Activated CD4-positive, alpha-beta T cell treated with anti-CD3 and anti-CD28 coated beads, Interleukin-2, amount 10 ng/mL, durations not matched to agents 7 days and 5 days (primary cell): Measurements from ENCODE around the gene CELSR2. TPM values are rescaled to one million over a fixed set of nuclear protein-coding genes. Genes with fewer than 3 reads are reported as not detected.

Experiments used
- CTCF ChIA-PET: fragments of 350-600 bp; sonication (Branson Sonifier 250); formaldehyde crosslinking; loops from one replicate; lab custom pipeline; 2021; ENCODE audit warnings: antibody characterized with exemption; lab: Charles Lee
- POLR2A ChIA-PET: fragments of 350-600 bp; sonication (Branson Sonifier 250); formaldehyde crosslinking; loops from one replicate; lab custom pipeline; 2021; ENCODE audit warnings: antibody characterized with exemption; lab: Charles Lee
- DNase-seq: peaks from one replicate; pipeline ENCODE4 v3.0.0-alpha.2; 2020
- H3K27ac Mint-ChIP-seq: one replicate; pipeline ENCODE4 v1.8.0; 2021; ENCODE audit warnings: mild to moderate bottlenecking, moderate library complexity, mixed read lengths
- H3K27me3 Mint-ChIP-seq: one replicate; pipeline ENCODE4 v1.8.0; 2021; ENCODE audit warnings: mixed read lengths
- H3K36me3 Mint-ChIP-seq: one replicate; pipeline ENCODE4 v1.8.0; 2021; ENCODE audit warnings: low read depth, mixed read lengths
- H3K4me1 Mint-ChIP-seq: one replicate; pipeline ENCODE4 v1.8.0; 2021; ENCODE audit warnings: mixed read lengths
- H3K4me3 Mint-ChIP-seq: one replicate; pipeline ENCODE4 v1.8.0; 2021; ENCODE audit warnings: mild to moderate bottlenecking, moderate library complexity, mixed read lengths
- H3K9me3 Mint-ChIP-seq: one replicate; pipeline ENCODE4 v1.8.0; 2021; ENCODE audit warnings: mixed read lengths
- total RNA-seq, 2 experiments: library from RNA; stranded (reverse); gene quantifications; one replicate each; pipeline ENCODE4 v1.2.3, GENCODE V29; 2021

Gene CELSR2
- total RNA-seq, 2 experiments from 2014 or later = 5.2 to 5.3 TPM

DNA sequence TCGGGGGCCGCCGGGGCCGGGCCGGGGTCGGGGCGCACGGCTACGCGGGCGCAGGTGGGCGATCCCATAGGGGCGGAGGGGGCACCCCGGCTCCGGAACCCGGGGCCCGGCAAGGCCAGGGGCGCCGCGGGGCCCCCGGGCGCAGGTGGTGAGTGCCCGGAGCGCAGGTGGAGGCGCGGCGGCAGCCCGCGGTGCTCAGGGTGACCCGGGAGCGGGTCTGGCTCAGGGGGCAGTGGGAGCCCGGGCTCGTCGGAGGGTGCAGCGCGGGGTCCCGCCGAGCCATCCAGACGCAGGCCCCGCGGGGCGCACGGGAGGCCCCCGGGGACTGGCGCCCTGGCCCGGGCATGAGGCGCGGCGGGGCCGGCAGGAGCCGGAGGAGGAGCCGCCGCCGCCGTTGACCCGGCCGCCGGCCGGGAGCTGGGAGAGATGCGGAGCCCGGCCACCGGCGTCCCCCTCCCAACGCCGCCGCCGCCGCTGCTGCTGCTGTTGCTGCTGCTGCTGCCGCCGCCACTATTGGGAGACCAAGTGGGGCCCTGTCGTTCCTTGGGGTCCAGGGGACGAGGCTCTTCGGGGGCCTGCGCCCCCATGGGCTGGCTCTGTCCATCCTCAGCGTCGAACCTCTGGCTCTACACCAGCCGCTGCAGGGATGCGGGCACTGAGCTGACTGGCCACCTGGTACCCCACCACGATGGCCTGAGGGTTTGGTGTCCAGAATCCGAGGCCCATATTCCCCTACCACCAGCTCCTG lies 489 bp downstream of the CELSR2 start:
- no peaks in the 10 kb centered on the region for H3K9me3 Mint-ChIP-seq
- H3K27me3 Mint-ChIP-seq = peaks cover 7% of the 10 kb centered on the region
- H3K36me3 Mint-ChIP-seq = no peaks in the 10 kb centered on the region
- DNase-seq = no peak
- peak overlapping the region; percentile 62 for H3K4me3 Mint-ChIP-seq
- CTCF ChIA-PET = interaction anchor here (1.0 to 1.7 kb wide), 6 partner anchors 11 to 282 kb away, joined by 3 to 4 read pairs (median 4); partner anchors contain the start of genes PSRC1 and SORT1
- POLR2A ChIA-PET = no interaction called here
- H3K27ac Mint-ChIP-seq = no peak overlapping the region
- H3K4me1 Mint-ChIP-seq = peaks cover 4% of the 10 kb centered on the region

DNA sequence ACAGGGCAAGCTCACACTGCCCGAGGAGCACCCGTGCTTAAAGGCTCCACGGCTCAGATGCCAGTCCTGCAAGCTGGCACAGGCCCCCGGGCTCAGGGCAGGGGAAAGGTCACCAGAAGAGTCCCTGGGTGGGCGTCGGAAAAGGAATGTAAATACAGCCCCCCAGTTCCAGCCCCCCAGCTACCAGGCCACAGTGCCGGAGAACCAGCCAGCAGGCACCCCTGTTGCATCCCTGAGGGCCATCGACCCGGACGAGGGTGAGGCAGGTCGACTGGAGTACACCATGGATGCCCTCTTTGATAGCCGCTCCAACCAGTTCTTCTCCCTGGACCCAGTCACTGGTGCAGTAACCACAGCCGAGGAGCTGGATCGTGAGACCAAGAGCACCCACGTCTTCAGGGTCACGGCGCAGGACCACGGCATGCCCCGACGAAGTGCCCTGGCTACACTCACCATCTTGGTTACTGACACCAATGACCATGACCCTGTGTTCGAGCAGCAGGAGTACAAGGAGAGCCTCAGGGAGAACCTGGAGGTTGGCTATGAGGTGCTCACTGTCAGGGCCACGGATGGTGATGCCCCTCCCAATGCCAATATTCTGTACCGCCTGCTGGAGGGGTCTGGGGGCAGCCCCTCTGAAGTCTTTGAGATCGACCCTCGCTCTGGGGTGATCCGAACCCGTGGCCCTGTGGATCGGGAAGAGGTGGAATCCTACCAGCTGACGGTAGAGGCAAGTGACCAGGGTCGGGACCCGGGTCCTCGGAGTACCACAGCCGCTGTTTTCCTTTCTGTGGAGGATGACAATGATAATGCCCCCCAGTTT lies 1.3 kb downstream of the CELSR2 start:
- no peaks in the 10 kb centered on the region for H3K9me3 Mint-ChIP-seq
- ChIA-PET CTCF (interaction anchor here (0.6 to 2.2 kb wide), 7 partner anchors 11 to 252 kb away, joined by 3 to 10 read pairs (median 4); partner anchors contain the start of genes PSRC1 and SORT1), POLR2A (no interaction called here)
- no peak overlapping the region for H3K27ac Mint-ChIP-seq
- peaks cover 6% of the 10 kb centered on the region for H3K27me3 Mint-ChIP-seq
- H3K36me3 Mint-ChIP-seq = no peaks in the 10 kb centered on the region
- DNase-seq = no peak
- peaks cover 4% of the 10 kb centered on the region for H3K4me1 Mint-ChIP-seq
- peak overlapping the region; percentile 62 for H3K4me3 Mint-ChIP-seq

DNA sequence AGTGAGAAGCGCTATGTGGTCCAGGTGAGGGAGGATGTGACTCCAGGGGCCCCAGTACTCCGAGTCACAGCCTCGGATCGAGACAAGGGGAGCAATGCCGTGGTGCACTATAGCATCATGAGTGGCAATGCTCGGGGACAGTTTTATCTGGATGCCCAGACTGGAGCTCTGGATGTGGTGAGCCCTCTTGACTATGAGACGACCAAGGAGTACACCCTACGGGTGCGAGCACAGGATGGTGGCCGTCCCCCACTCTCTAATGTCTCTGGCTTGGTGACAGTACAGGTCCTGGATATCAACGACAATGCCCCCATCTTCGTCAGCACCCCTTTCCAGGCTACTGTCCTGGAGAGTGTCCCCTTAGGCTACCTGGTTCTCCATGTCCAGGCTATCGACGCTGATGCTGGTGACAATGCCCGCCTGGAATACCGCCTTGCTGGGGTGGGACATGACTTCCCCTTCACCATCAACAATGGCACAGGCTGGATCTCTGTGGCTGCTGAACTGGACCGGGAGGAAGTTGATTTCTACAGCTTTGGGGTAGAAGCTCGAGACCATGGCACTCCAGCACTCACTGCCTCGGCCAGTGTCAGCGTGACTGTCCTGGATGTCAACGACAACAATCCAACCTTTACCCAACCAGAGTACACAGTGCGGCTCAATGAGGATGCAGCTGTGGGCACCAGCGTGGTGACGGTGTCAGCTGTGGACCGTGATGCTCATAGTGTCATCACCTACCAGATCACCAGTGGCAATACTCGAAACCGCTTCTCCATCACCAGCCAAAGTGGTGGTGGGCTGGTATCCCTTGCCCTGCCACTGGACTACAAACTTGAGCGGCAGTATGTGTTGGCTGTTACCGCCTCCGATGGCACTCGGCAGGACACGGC lies 2.2 kb downstream of the CELSR2 start:
- Mint-ChIP-seq H3K27ac (no peak overlapping the region), H3K27me3 (peaks cover 4% of the 10 kb centered on the region), H3K9me3 (no peaks in the 10 kb centered on the region), H3K36me3 (no peaks in the 10 kb centered on the region), H3K4me1 (peaks cover 4% of the 10 kb centered on the region), H3K4me3 (no peak overlapping the region)
- ChIA-PET CTCF (interaction anchor here (0.6 to 4.0 kb wide), 4 partner anchors 12 to 281 kb away, joined by 4 to 14 read pairs (median 7); no protein-coding TSS in a partner anchor), POLR2A (no interaction called here)
- DNase-seq = no peak

DNA sequence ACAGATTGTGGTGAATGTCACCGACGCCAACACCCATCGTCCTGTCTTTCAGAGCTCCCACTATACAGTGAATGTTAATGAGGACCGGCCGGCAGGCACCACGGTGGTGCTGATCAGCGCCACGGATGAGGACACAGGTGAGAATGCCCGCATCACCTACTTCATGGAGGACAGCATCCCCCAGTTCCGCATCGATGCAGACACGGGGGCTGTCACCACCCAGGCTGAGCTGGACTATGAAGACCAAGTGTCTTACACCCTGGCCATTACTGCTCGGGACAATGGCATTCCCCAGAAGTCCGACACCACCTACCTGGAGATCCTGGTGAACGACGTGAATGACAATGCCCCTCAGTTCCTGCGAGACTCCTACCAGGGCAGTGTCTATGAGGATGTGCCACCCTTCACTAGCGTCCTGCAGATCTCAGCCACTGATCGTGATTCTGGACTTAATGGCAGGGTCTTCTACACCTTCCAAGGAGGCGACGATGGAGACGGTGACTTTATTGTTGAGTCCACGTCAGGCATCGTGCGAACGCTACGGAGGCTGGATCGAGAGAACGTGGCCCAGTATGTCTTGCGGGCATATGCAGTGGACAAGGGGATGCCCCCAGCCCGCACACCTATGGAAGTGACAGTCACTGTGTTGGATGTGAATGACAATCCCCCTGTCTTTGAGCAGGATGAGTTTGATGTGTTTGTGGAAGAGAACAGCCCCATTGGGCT lies 3.0 kb downstream of the CELSR2 start:
- Mint-ChIP-seq H3K4me1 (peaks cover 5% of the 10 kb centered on the region), H3K27me3 (peaks cover 2% of the 10 kb centered on the region), H3K36me3 (no peaks in the 10 kb centered on the region), H3K4me3 (no peak overlapping the region), H3K9me3 (no peaks in the 10 kb centered on the region), H3K27ac (no peak overlapping the region)
- ChIA-PET CTCF (interaction anchor here (1.8 to 4.0 kb wide), 3 partner anchors 12 to 280 kb away, joined by 7 to 14 read pairs (median 10); no protein-coding TSS in a partner anchor), POLR2A (no interaction called here)
- DNase-seq = no peak

DNA sequence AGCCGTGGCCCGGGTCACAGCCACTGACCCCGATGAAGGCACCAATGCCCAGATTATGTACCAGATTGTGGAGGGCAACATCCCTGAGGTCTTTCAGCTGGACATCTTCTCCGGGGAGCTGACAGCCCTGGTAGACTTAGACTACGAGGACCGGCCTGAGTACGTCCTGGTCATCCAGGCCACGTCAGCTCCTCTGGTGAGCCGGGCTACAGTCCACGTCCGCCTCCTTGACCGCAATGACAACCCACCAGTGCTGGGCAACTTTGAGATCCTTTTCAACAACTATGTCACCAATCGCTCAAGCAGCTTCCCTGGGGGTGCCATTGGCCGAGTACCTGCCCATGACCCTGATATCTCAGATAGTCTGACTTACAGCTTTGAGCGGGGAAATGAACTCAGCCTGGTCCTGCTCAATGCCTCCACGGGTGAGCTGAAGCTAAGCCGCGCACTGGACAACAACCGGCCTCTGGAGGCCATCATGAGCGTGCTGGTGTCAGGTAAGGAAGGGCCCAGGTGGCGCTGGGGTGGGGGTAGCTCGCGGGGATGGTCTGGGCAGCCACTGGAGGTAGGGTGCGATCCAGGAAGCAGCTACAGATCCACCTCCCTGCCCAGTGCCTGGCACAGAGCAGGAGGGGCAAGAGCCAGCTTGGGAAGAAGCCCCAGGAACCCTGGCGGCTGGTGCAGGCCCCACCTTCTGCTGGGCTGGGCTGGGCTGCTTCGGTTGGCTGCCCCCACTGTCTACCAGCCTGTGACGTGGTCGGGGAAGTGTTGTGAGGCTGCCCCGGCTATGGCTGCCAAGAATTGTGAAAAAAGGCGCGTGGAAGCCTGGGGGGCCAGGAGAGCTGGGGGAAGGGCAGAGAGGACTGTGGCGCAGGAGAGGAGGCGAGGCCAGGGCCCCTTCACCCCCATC lies 3.8 kb downstream of the CELSR2 start:
- ChIA-PET POLR2A (no interaction called here), CTCF (interaction anchor here (0.9 to 4.0 kb wide), 7 partner anchors 11 to 293 kb away, joined by 3 to 14 read pairs (median 4); no protein-coding TSS in a partner anchor)
- H3K36me3 Mint-ChIP-seq = no peaks in the 10 kb centered on the region
- H3K27me3 Mint-ChIP-seq = peaks cover 2% of the 10 kb centered on the region
- no peak for DNase-seq
- H3K4me1 Mint-ChIP-seq = peaks cover 6% of the 10 kb centered on the region
- no peak overlapping the region for H3K27ac Mint-ChIP-seq
- H3K9me3 Mint-ChIP-seq = no peaks in the 10 kb centered on the region
- no peak overlapping the region for H3K4me3 Mint-ChIP-seq

DNA sequence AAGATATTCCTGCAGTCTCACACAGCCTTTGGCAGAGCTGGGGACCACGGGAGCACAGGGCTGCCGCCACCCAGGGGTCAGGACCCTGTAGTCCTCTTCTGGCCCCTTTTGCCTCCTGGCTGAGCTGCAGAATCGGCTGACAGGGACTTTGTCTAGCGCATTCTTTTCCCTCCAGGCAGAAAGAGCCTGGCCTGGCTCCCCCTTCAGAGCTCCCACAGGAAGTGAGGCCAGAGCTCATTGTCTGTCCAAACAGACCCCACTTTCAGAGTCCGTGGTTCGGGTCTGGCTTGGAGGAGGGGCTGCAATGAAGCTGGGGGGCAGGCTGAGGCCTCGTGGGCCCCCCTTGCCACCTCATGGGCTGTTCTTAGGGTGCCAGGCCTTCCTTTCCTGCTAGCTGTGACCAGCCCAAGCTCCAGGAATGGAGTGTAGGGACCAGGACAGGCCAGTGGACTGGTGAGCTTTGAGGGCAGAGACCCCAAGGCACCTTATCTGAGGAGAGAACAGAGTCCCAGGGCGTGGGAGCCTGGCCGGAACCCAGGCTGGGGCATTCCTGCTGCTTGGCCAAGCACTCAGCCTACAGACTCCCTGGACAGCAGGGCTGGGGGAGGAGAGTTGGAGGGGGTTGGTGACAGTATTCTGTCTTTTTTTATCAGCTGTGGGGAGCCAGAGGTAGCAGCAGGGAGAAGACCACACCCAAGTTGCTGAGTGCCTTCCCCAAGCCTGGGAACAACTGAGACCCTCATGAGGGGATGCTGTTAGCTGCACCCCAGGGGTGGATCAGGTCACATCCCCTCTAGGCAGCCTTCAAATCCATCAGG lies 4.7 kb downstream of the CELSR2 start:
- CTCF ChIA-PET = interaction anchor here (1.0 to 4.0 kb wide), 7 partner anchors 10 to 292 kb away, joined by 3 to 14 read pairs (median 4); no protein-coding TSS in a partner anchor
- DNase-seq = no peak
- Mint-ChIP-seq H3K9me3 (no peaks in the 10 kb centered on the region), H3K27me3 (peaks cover 2% of the 10 kb centered on the region), H3K4me3 (no peak overlapping the region), H3K36me3 (no peaks in the 10 kb centered on the region), H3K4me1 (peaks cover 5% of the 10 kb centered on the region), H3K27ac (no peak overlapping the region)
- POLR2A ChIA-PET = no interaction called here

DNA sequence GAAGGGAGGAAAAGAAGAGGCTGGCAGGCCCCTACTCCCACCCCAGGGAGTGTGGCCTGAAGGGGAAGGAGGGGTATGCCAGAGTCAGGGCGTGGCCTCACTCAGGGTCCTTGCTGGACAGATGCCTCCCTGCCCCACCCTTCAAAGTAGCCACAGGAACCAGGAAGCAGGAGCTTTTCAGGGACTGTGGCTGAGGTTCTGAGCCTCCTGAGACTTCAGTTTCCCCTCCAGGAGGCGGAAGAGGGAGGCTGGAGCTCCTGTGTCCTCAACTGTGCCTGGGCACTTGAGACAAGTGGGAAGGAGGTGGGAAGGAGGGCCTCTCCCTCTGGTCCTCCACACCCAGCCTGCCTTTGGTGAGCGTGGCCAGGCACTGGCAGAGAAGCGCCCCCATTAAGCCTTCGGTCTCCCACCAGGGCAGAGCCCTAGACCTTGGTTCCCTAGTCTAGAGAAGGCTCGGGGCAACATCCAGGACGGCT lies 5.3 kb downstream of the CELSR2 start:
- no peak for DNase-seq
- Mint-ChIP-seq H3K27ac (no peak overlapping the region), H3K27me3 (peaks cover 2% of the 10 kb centered on the region), H3K9me3 (no peaks in the 10 kb centered on the region), H3K36me3 (no peaks in the 10 kb centered on the region), H3K4me3 (no peak overlapping the region), H3K4me1 (peaks cover 2% of the 10 kb centered on the region)
- CTCF ChIA-PET = interaction anchor here (0.6 to 4.0 kb wide), 7 partner anchors 9 to 291 kb away, joined by 3 to 14 read pairs (median 3); no protein-coding TSS in a partner anchor
- POLR2A ChIA-PET = no interaction called here

DNA sequence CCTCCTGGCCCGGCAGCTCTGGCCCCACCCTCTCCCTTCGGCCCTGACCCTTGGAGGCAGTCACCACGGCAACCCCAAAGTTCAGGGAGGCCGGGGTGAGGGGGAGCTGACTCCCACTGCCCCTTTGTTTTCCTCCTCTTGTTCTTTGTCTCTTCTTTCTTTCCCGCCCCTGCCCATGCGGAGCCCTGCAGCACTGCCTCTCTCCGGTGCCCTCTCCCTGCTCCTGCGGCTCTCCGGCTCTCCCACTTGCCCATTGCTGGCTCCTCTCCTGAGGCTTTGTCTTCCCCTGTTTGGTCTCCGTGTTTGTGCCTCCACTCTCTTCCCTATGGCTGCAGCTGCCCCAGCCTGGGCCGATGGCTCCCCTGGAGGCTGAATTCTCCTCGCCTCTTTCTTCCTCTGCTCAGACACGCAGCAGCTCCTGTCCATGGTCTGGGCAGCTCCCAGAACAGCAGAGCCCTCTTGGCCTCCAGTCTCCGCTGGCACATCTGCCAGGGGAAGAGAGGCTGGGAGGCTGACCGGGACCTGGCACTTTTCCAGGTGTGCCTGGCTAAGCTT lies 5.8 kb downstream of the CELSR2 start:
- Mint-ChIP-seq H3K9me3 (no peaks in the 10 kb centered on the region), H3K27ac (no peak overlapping the region), H3K36me3 (no peaks in the 10 kb centered on the region), H3K4me1 (peaks cover 2% of the 10 kb centered on the region), H3K4me3 (no peak overlapping the region), H3K27me3 (peaks cover 2% of the 10 kb centered on the region)
- ChIA-PET POLR2A (no interaction called here), CTCF (interaction anchor here (0.6 to 4.0 kb wide), 6 partner anchors 9 to 287 kb away, joined by 3 to 14 read pairs (median 3); no protein-coding TSS in a partner anchor)
- DNase-seq = no peak

DNA sequence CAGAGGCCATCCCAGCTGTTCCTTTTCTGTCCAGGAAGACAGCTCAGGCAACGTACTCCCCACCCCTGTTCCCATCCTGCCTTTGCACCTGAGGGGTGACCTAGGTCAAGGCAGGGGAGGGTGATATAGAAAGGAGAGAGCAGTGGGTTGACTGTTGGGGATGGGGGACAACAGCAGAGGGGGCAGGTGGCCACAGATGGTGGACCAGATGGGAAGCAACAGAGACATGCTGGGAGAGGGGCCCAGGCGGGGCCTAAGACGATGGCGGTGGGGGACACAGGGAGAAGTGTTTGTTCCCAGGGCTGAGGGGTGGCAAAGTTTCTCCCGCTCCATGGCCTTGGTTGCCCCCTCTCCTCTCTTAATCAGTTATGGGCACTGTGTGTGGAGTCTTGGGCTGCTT lies 6.3 kb downstream of the CELSR2 start:
- ChIA-PET POLR2A (no interaction called here), CTCF (interaction anchor here (1.3 to 4.0 kb wide), 6 partner anchors 8 to 277 kb away, joined by 3 to 14 read pairs (median 7); no protein-coding TSS in a partner anchor)
- Mint-ChIP-seq H3K4me3 (no peak overlapping the region), H3K9me3 (no peaks in the 10 kb centered on the region), H3K27me3 (peaks cover under 1% of the 10 kb centered on the region), H3K27ac (no peak overlapping the region), H3K4me1 (peaks cover 2% of the 10 kb centered on the region), H3K36me3 (no peaks in the 10 kb centered on the region)
- no peak for DNase-seq

DNA sequence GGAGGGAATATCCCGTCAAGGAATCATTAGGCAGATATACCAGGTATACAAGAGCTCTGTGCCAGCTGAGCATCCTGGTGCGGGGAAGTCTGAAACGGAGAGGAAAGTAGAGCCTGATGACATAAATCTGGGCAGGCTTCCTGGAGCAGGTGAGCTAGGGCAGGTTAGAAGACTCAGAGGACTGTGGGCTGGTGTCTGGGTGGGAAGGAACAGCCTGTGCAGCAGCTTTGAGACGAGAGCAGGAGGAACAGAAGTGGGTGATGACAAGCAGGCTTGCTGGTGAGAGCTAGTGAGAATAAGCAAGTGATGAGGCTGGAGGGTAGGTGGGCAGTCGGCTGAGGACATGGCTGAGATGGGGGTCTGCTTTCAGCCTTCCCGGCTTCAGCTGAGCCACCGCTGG lies 6.7 kb downstream of the CELSR2 start:
- no peaks in the 10 kb centered on the region for H3K9me3 Mint-ChIP-seq
- CTCF ChIA-PET = interaction anchor here (1.4 to 2.9 kb wide), 4 partner anchors 16 to 276 kb away, joined by 4 to 13 read pairs (median 7); no protein-coding TSS in a partner anchor

More for the DNA sequence above, 6.7 kb downstream of the CELSR2 start:
- Mint-ChIP-seq H3K27me3 (no peaks in the 10 kb centered on the region), H3K36me3 (no peaks in the 10 kb centered on the region), H3K4me3 (no peak overlapping the region), H3K4me1 (peaks cover 2% of the 10 kb centered on the region), H3K27ac (peak overlapping the region; percentile 31)
- DNase-seq = no peak
- POLR2A ChIA-PET = no interaction called here
